C4-2B (cell line): ENCODE results near the gene ANKRD11.

ENCODE experiments used
- ZFX ChIP-seq: fragments of 450-650 bp; IDR thresholded peaks from 2 replicates; pipeline ENCODE4 v1.6.1; 2017
- TF ChIP-seq, protein P1 (sequence below): fragments of 450-650 bp; conservative IDR thresholded peaks from 2 replicates; pipeline ENCODE4 v1.5.1; 2017; ENCODE audit warnings: mild to moderate bottlenecking

DNA sequence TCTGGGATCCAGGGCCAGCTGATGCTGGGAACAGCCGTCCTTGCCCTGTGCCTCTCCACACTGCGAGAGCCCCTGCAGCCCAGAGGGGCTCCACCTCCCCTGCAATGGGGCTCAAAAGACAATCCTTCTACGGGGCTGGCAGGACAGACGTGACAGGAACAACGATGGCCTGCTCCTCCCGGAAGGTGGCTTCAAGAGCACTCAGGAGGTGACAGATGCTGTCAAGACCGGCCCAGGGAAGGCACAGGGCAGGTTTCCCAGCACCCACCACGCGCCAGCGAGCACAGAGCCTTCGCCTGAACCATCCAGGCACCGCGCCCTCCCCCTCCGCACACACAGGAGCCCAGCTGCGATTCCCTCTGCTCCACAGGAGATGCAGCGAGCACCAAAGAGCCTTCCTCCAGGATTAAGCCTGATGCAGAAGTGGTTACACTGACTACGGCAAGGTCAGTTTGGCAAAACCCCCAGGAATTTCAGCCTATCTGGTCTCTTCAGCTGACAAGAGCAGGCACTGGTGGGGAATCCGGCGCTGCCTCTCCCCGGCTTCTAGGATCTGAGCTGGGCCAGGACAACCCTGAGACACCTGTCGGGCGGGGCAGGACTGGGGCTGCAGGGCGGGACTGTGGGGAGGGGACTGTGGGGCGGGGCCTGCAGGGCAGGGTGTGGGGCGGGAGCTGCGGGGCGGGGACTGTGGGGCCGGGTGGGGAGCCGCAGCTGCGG, 169.4 kb downstream of the ANKRD11 start:
- TF ChIP-seq, protein P1, sequence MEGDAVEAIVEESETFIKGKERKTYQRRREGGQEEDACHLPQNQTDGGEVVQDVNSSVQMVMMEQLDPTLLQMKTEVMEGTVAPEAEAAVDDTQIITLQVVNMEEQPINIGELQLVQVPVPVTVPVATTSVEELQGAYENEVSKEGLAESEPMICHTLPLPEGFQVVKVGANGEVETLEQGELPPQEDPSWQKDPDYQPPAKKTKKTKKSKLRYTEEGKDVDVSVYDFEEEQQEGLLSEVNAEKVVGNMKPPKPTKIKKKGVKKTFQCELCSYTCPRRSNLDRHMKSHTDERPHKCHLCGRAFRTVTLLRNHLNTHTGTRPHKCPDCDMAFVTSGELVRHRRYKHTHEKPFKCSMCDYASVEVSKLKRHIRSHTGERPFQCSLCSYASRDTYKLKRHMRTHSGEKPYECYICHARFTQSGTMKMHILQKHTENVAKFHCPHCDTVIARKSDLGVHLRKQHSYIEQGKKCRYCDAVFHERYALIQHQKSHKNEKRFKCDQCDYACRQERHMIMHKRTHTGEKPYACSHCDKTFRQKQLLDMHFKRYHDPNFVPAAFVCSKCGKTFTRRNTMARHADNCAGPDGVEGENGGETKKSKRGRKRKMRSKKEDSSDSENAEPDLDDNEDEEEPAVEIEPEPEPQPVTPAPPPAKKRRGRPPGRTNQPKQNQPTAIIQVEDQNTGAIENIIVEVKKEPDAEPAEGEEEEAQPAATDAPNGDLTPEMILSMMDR = no peak
- TF ChIP-seq ZFX = no peak
